ENCODE results near the gene DCHS1.

DNA sequence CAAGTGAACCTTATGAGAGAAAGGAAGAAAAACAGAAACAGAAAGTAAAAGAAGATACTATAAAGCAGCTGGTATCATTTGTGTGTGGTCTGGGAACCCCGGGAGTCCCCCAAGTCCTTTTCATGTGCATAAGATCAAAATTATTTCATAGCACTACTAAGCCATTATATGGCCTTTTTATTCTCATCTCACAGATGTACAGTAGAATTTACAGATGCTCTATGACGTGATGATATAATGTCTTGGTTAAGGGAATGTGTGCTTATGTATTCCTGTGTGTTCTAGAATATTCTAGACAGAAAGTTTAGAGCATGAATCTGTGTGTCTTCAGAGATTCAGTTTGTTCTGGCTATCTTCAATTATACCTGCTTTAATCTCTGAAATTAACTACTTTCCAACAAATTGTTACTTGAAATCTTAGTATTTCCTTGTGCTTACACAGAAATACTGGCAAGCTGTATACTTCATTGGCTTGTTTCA is 27.8 kb downstream of the DCHS1 start:
- TF ChIP-seq TAF1 (IDR thresholded peaks at IDR 0.05; ENCODE audit: borderline replicate concordance, low read depth, low read length) = no peak
- TF ChIP-seq POLR2A (IDR thresholded peaks at IDR 0.05; ENCODE audit: low read depth, low read length) = no peak
